Prostate gland (tissue), 2 donors: ENCODE data around the gene DKK3.

Experiments
- CTCF ChIP-seq, 4 experiments: fragments of 200-600 bp in 2 of 4; fragments of 450-650 bp in 2 of 4; sonication (generic) in 2 of 4; IDR thresholded peaks; 1 replicate in 3 of 4; 2 replicates in 1 of 4; pipeline ENCODE4 v1.5.1; 2016 to 2019; ENCODE audit warnings: antibody characterized with exemption in 4 of 4, mild to moderate bottlenecking in 2 of 4, moderate library complexity in 2 of 4
- POLR2AphosphoS5 ChIP-seq: sonication (generic); formaldehyde crosslinking; IDR thresholded peaks from one replicate; pipeline ENCODE4 v1.6.1; 2017; ENCODE audit warnings: antibody characterized with exemption

- TF ChIP-seq CTCF (IDR thresholded peaks at IDR 0.05) (no peak), POLR2AphosphoS5 (no peak)
Observed at GRCh38 chr11:11923828-11924227, 84.6 kb downstream of the DKK3 start.
